ENCODE results near the gene MAD1L1.

- TF ChIP-seq ZNF157 (tag by site-specific recombination; IDR thresholded peaks at IDR 0.05) = no peak
- TF ChIP-seq ZNF184 (tag by site-specific recombination; IDR thresholded peaks at IDR 0.05) = no peak
Observed at GRCh38 chr7:2228921-2229320, 3.8 kb downstream of the MAD1L1 start.

Measured in HEK293 (cell line).